ENCODE results near the gene NLRP1. TPM values are rescaled to one million over a fixed set of nuclear protein-coding genes. Genes with fewer than 3 reads are reported as not detected.
A peak's percentile ranks its signal among the peaks of the same experiment; 100 is the strongest.

Gene NLRP1
- total and polyA plus RNA-seq, 9 of the 15 experiments (the other 6 are each of a cell fraction or from before 2014, with no cell fraction given), result 4.0 to 69.4 (median 27.7) TPM

DNA sequence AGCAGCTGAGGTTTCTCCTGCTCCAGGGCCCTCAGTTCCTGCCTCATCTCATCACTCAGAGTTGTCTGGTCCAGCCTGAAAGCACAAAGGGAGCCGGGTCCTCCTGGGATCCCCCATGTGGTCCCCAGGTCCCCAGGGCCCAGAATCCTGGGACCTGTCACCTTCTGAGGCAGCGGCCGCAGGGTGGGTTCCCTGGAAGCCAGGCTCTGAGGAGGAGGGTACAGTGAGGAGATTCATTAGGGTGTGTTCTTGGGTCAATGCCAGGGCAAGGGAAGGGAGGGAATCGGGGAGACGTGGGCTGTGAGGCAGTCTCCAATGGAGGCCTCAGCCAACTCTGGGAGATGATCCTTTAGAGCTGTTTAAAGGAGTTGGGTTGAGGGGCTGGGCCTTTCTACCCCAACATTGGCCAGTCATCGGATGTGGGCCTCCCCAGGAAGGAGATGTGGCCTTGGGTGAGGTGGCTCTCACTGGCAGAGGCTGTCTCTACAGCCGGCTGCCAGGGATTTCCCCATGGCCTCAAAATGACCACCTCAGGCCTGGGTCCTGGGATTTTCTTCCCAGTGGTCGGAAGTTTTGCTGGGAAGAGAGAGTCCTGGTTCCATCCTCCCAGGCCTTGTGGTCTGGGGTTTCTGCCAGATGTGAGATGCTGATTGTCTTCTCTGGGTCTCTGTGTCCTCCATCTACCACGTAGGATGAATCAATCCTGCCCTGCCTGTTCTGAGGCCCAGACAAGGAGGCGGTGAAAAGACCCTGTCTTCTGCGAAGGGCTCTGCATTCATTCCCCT is 47.3 kb downstream of the NLRP1 start (continued):
- TF ChIP-seq RAD21 (CRISPR knock-in tag; conservative IDR thresholded peaks at IDR 0.05 in 1 of 2, IDR thresholded peaks at IDR 0.05 in 1 of 2), result no peak
- no peak for TF ChIP-seq NFE2 (IDR thresholded peaks at IDR 0.05; ENCODE audit: low read depth)
- no peak for TF ChIP-seq LEF1 (IDR thresholded peaks at IDR 0.05)
- TF ChIP-seq, protein P1, sequence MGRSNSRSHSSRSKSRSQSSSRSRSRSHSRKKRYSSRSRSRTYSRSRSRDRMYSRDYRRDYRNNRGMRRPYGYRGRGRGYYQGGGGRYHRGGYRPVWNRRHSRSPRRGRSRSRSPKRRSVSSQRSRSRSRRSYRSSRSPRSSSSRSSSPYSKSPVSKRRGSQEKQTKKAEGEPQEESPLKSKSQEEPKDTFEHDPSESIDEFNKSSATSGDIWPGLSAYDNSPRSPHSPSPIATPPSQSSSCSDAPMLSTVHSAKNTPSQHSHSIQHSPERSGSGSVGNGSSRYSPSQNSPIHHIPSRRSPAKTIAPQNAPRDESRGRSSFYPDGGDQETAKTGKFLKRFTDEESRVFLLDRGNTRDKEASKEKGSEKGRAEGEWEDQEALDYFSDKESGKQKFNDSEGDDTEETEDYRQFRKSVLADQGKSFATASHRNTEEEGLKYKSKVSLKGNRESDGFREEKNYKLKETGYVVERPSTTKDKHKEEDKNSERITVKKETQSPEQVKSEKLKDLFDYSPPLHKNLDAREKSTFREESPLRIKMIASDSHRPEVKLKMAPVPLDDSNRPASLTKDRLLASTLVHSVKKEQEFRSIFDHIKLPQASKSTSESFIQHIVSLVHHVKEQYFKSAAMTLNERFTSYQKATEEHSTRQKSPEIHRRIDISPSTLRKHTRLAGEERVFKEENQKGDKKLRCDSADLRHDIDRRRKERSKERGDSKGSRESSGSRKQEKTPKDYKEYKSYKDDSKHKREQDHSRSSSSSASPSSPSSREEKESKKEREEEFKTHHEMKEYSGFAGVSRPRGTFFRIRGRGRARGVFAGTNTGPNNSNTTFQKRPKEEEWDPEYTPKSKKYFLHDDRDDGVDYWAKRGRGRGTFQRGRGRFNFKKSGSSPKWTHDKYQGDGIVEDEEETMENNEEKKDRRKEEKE (IDR thresholded peaks at IDR 0.05; ENCODE audit: borderline replicate concordance in 1 of 2, control insufficient read depth in 1 of 2, low read depth in 2 of 2, low read length in 1 of 2), result no peak
- no peak for TF ChIP-seq SREBF1 (IDR thresholded peaks at IDR 0.05; ENCODE audit: borderline replicate concordance, low read depth, low read length)

- H3K36me3 ChIP-seq (ENCODE audit: control insufficient read depth, insufficient read depth, low read length), result peaks cover 67% of the 10 kb centered on the region; the same call in 2 of the 3 replicates
- H3K27me3 ChIP-seq (ENCODE audit: control insufficient read depth in 2 of 2, insufficient read depth in 2 of 2, low read length in 2 of 2), result no peaks in the 10 kb centered on the region
- H3K4me3 ChIP-seq, result no peak overlapping the region
- DNase-seq (ENCODE audit: extremely low read depth in 1 of 4, low spot score in 3 of 4), result no peak
- peaks cover 2% of the 10 kb centered on the region for H3K9me1 ChIP-seq (ENCODE audit: control insufficient read depth, insufficient read depth, low read length)
- H4K20me1 ChIP-seq (replicated peaks; ENCODE audit: control insufficient read depth, insufficient read depth, low read length), result no peaks in the 10 kb centered on the region
- H3K27ac ChIP-seq (ENCODE audit: extremely low read depth, low read depth, low read length), result no peak overlapping the region
- H3K4me1 ChIP-seq (replicated peaks in 1 of 2; ENCODE audit: control insufficient read depth in 2 of 2, insufficient read depth in 2 of 2, low read length in 2 of 2), result no peaks in the 10 kb centered on the region; a peak in 1 of 5 replicates
- ChIA-PET CTCF (ENCODE audit: low intra/inter-chr PET ratio) (no interaction called here), POLR2A (no interaction called here)
- H3K9ac ChIP-seq (ENCODE audit: insufficient read depth in 1 of 2, low read depth in 2 of 2, low read length in 2 of 2), result no peak overlapping the region; a peak in 1 of 4 replicates
- H2AFZ ChIP-seq (ENCODE audit: low read depth, low read length), result no peak overlapping the region
- ATAC-seq, result no peak
- no peaks in the 10 kb centered on the region for H3K79me2 ChIP-seq (ENCODE audit: control insufficient read depth, insufficient read depth, low read length)
- no TSS peak for BruUV-seq (replicated peaks)
- no peak overlapping the region for H3K4me2 ChIP-seq (ENCODE audit: insufficient read depth, low read length)
- FAIRE-seq, result no peak
- WGBS (ENCODE audit: insufficient coverage, low coverage, missing lambda C conversion rate), result 90% methylated on average over 2 of the region's 2 CpGs
- intact Hi-C loops (cut with micrococcal nuclease) (no loop called here), in situ Hi-C loops (cut with MboI) (no loop called here)
- no peak for TF ChIP-seq RAD51 (IDR thresholded peaks at IDR 0.05; ENCODE audit: borderline replicate concordance, low read depth)
- peak; percentile 69; the same call in 1 of the 2 replicates for TF ChIP-seq ZKSCAN1 (IDR thresholded peaks at IDR 0.05; ENCODE audit: low read depth, low read length)
- H3K9me3 ChIP-seq (replicated peaks; ENCODE audit: control insufficient read depth, insufficient read depth, low read depth, low read length), result no peaks in the 10 kb centered on the region
These were observed 48.9 kb downstream of the NLRP1 start for GRCh38 chr17:5535436-5535835.

Data from K562 (cell line).